NCI-H510A treated with DMSO at 0.1 percent for 48 hours (cell line): Measurements from ENCODE around the gene TRAK1.
A peak's percentile ranks its signal among the peaks of the same experiment; 100 is the strongest.

Source experiments
- DNase-seq: peaks from one replicate; lab custom pipeline; 2025; lab: John Stamatoyannopoulos, UW

TRAK1 gene

DNA sequence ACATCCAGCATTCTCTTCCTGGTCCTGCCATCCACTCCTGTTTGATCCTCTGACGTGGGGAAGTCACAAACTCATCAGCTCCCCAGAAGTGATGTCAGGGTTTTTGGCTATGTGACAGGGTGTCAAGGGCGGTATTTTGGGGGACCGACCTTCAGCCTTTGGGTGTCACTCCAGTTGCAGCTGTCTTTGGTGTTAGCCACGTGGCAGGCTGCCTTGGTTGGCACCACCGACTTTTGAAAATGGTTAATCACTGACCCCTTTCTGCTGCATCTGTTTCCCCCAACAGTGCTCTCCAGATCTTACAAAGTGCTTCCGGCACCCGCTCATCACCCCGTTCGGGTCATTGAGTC, 86.6 kb downstream of the TRAK1 start:
- no peak for DNase-seq

DNA sequence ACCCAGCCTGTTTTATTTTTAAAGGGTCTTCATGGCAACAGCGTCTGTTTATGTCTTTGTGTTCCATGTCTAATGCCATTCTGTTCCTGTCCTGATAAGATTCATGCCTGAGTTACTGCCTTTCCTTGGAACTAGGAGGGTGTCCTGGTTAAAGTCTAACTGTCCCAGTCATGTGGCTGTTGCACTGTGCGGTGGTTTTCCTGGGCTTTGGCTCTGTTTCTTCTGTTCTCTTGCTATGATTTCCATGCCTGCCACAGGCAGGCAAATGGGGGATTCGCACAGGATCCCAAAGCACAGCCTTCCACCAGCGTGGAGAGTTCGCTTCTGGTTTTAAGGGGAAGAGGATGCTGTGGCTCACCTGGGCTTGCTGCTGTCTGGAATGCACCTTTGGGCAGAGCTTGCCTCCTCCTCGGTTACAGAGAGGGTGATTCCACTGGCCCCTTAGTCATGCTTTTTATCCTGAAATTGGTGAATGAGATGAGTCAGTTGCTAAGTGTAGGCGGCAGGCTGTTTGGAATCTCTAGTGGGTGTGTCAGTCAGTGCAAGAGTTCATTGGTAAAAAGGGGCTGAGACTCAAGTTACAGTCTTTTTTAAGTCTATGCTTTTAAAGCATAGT, 88.1 kb downstream of the TRAK1 start:
- no peak for DNase-seq

DNA sequence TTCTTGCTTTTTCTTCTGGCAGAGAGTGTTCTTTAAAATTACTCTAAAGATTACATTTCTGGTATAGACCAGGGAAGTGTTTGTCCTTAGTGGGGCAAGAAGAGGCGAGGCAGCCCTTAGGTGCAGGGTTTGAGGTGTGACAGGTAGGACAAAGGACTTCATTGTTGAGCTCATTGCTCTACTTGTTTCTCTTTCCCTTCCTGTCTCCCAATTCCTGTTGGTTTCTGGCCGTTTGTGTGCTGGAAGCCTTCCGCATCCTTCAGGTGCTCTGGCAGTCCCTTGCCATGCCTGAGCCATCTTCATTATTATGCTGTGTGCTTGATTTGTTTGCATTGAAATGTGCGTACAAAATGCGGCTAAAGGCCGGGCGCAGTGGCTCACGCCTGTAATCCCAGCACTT, 89.7 kb downstream of the TRAK1 start:
- DNase-seq, result no peak

DNA sequence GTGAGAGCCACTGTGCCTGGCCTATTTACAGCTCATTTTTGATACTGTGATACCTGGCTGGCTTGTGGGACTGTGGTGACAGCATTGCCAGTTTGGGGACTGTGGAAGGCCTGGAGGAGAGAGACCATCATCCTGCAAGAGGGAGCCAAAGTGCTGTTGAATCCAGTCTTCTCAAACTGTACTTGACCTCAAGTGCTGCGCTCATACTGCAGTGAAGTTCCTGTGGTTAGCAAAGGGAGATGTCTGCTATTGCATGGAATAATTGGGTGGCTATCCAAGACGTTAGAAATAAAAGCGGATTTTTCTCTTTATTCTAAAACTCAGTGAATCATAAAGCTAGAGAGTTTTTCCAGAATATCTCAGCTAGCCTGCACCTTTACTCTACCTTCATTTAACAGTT, 91.4 kb downstream of the TRAK1 start:
- no peak for DNase-seq

DNA sequence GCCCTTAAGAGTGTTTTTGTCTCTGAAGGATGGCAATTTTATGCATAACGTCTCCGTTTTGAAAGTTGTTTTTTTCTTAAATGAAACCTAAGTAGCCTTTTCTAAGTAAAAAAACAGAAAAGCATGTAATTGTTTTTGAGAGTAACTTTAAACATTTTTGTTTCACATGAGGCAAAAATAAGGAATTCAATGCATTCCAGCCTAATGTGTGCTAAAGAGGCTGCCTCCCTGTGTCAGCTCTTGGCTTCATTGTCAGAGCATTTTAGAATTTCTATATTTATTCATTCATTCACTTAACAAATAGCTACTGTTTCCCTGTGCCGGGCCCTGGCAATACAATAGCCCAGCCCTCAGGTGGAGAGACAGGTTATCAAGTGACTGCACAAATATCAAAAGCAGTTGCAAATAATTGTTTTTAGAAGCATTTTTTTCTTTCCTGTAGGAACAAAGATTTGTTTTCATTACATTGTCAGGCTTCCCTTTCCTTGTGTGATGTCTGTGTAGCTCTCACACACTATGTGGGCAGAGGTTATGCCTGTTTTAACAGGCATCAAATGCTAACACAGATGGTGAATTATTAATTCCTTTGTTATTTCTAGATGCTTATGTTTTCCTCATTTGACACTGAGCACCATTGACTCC, 93.0 kb downstream of the TRAK1 start:
- no peak for DNase-seq

DNA sequence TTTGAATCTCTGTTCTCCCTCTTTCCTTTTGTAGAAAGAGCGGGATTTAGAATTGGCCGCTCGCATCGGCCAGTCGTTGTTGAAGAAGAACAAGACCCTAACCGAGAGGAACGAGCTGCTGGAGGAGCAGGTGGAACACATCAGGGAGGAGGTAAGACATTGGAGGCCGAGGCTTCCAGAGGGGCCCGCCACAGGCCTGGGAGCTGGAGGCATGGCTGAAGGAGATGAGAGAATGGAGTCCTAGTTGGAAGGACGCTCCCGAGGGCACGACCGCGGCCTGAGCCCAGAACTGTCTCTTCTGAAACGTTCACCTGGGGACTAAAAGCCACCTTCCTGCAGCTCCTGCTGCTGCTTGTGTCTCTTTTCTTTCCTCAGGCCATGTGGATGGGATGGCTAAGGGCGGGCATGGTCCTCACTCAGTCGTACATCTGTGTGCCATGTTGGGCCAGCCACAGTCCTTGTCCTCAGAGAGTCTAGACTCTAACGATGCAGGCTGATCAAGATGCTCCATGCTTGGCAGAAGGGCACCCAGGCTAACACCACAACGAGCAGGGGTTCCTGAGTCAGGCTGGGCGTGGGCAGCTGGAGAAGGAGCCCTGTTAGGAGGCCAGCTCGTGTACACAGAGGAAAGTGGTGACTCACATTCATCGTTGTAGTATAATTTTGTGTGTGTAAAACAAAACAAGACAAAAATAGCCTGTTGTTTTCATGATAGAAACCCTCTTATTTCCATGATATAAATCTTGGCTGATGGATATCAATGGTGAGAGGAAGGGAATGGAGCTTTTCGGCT, 93.7 kb downstream of the TRAK1 start:
- no peak for DNase-seq

DNA sequence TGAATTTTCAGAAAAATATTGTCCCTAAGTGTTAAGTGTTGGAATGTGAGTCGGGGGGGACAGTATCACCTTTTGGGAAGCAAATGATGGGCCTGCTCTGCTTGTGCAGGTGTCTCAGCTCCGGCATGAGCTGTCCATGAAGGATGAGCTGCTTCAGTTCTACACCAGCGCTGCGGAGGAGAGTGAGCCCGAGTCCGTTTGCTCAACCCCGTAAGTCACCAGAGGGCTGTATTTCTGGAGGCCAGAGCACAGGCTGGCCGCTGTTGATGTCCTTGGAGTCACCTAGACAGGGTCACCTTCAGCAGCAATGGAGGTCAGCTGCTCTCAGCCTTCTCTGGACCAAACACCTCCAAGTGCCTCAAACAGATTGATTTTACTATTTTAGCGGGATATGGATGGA, 96.8 kb downstream of the TRAK1 start:
- DNase-seq, result no peak

DNA sequence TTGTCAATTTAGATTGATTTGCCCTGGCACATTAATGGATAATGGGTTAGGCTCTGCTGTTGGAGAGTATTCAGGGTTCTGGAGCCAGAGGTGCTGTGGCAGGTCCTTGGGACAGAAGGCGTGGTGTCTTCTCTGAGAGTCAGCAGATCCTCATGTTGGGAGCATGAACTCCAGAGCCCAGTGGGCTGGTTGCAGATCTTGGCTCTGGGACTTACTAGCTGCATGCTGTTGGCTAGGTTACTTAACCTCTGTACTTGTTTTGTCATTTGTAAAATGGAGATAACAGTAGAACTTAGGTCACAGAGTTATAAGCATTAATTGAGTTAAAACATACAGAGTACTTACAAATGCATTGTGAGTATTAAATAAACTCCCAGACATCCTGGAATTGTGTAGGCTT, 97.2 kb downstream of the TRAK1 start:
- no peak for DNase-seq

DNA sequence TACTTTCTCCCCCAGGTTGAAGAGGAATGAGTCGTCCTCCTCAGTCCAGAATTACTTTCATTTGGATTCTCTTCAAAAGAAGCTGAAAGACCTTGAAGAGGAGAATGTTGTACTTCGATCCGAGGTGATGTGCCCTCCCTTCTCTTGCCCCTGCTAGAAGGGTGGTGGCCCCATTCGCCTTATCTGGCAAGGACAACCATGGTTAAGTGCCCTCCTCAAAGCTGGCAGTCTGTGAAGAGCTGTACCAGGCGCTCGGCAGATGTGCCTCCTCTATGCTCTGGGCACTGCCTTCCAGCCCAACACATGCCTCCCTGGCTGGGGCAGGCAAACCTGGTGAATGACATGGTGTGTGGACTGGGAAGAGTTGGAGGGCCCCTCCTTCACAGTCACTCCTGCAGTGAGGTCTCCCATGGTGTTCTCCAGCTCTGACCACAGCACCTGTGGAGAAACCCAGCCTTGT, 97.9 kb downstream of the TRAK1 start:
- no peak for DNase-seq

DNA sequence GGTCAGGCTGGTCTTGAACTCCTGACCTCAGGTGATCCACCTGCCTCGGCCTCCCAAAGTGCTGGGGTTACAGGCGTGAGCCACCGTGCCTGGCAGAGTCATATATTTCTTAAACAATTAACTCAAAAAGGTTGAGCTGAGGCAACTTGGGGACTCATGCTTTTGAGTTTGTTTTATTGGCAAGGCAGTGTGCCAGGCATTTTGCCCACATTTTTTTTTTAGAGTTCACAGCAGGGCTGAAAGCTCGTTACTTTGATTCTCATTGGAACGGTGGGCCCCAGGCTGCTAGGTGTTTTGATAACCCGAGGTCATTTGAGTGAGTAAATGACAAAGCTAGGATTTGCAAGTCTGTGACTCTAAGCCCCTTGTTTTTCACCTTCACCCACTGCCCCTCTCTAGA, 98.6 kb downstream of the TRAK1 start:
- no peak for DNase-seq

DNA sequence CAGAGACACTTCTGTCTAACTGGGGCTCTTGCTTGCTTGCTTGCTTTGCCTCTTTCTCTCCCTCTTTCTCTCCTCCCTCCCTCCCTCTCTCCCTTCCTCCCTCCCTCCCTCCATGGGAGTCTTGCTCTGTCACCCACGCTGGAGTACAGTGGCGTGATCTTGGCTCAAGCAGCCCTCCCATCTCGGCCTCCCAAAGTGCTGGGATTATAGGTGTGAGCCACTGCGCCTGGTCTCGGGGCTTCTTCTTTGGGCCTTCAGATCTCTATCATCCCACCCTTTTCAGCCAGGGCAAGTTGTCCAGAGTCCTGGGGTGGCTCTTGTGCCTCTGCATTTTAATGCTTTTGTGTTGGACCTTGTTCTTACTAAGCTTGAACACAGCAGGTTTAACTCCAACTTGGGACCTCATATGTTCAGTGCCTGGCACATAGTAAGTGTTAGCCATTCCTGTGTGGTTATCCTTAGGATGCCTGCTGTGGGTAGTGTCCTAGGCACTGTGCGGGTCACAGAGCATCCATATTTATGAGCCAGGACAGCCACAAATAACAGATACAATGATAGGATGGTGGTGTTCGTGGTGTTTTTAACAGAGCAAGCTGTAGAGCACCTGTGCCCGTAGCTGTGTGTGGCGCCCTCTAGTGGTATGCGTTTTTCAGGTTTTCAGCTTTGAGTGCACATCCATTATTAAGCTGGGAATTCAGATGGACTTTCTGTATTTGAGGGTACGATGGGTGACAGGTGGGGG, 99.7 kb downstream of the TRAK1 start:
- peak; percentile 19 for DNase-seq

DNA sequence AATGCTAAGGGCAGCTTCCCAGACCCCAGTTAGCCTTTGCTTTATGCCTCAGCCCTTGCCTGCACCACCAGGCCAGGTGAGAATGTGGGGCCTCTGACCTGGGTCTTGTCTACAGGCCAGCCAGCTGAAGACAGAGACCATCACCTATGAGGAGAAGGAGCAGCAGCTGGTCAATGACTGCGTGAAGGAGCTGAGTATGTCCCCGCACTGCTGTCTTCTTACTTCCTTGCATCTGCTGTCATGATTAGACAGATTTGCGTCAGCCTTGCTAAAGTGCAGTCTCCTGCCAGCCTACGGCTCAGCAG, 100.2 kb downstream of the TRAK1 start:
- DNase-seq, result no peak

DNA sequence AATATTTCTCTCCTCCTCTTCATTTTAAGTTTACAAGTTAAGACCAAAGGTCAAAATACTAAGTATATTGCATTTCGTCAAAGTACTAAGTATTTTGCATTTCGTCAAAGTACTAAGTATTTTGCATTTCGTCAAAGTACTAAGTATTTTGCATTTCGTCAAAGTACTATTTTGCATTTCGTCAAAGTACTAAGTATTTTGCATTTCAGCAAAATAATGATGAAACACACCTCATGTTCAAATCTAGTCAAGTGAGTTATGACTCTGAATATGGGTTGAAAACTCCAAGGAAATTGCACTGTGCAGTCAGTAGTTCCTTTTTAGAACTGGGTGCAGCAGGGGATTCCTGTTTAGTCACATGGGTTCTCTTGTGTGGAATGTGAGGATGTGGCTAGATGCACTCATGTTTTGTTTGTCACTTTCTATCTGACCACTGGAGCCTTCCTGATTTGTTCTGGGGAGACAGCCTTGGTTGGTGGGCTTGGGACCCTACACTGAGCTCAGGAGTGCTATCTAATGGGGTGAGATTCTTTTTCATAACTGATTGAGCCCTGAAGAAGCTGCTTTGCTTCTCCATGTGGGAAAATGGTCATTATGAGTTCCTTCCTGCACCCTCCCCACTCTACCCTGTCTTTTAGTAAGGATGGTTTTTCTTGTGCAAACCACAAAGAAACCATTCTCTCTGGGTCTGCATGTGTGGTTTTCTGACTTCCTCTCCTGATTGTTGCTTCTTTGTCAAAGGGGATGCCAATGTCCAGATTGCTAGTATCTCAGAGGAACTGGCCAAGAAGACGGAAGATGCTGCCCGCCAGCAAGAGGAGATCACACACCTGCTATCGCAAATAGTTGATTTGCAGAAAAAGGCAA, 101.4 kb downstream of the TRAK1 start:
- DNase-seq, result no peak

DNA sequence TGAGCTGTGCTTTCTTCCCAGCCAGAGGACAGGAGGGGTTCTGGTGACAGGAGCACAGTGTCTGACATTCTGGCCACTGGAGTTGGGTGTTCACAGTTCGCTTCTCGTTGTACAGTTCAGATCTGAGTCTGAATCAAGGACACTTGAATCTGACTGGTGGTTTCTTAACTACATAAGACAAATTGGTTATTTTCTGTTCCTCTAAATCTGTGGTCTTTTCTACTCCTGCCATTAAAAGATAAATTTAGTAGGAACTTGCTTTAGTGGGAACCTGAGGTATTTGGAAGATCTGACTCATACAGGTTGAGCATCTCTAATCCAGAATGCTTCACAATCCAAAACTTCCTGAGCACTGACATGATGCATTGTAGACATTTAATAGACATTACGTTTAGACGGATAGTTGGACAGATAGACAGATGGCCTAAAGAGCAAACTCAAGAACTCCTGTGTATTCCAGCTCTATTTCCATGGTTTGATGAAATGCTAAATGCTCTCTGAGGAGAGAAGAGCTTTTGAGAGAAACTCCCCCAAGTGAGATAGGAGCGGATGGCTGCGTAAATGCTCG, 103.9 kb downstream of the TRAK1 start:
- DNase-seq, result no peak

DNA sequence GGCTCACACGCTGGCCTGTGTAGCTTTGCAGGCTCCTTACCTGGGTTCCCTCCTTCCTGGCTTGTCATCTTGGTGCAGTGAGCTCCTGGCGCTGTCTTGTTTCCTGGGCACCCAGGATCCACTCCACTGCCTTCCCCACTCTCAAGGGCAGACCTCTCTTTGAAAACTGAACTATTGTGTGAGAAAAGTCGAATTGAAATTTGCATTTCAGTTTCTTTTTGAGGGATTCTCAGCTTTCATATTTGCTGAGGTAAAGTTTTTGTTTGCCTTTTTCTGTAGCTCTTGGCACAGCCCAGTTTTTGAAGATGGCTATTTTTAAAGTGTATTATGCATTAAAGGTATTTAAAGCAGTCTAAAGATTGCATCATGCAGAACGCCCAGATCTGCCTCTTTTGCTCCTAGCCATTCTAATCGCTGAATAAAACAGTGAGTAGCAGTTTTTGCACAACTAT, 104.7 kb downstream of the TRAK1 start:
- no peak for DNase-seq

DNA sequence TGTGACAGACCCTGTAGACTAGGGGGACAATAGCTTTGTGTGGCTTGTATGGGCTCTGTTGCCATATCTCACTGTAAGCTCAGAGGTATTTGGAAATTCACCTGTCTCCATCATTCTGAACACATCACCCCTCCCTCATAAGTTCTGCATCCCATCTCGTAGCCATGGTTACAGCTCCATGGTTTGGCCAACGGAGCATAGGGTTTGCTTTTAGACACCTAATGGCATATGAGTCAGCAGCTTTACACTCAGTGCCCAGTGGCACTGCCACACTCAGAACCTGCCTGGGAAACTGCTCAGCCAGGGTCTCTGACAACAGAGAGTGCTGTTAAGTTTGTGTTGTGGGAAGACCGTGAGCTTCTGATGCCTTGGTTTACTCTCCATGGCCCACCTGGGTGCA, 107.6 kb downstream of the TRAK1 start:
- DNase-seq, result no peak

DNA sequence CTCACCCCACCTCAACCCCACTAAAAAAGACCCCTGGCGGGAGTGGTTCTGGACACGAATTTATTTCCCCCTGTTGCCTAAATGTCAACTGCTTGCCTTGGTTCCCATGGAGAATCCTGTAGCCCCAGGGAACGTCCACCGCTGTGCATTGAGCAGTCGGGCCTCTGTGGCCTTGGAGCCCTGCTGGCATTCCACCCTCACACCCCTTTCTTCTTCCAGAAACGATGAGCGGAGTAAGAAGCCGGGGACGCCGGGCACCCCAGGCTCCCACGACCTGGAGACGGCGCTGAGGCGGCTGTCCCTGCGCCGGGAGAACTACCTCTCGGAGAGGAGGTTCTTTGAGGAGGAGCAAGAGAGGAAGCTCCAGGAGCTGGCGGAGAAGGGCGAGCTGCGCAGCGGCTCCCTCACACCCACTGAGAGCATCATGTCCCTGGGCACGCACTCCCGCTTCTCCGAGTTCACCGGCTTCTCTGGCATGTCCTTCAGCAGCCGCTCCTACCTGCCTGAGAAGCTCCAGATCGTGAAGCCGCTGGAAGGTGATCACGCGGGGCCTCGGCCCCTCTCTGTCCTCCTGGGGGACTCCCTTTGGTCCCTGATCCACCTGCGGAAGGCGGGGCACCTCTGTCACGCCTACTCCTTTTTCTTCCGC, 111.2 kb downstream of the TRAK1 start:
- no peak for DNase-seq

DNA sequence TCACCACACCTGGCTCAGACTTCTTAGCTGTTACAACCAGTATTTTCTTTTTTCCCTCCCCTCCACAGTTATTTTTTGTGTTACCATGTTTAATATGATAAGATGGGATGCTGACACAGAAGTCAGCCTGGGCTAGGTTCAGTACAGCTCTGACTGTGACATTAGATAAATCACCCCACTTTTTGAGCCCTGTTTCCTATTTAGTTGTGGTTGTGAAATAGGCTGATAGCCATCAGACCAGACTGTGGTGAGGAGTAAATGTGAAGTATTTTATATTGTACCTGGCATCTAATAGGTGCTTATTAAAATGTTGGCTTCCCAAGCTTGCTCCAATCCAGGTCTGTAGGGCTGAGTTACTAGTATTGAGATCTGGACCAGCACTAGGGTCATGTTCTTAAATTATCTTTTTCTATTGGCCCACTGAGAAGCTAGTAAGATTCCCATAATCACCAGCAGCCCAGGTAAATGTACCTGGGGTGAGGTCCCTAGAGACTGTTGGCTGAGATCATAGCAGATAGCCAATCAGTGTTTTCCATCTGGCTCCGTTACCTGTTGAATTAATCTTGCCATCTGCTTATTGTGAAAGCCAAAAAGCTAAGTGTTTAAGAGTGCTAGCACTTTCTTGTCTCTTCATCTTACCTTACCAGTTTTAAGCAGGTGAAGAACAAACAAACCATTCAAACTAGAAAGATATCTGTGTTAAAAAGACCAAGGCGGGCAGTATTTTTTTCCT, 113.9 kb downstream of the TRAK1 start:
- no peak for DNase-seq

DNA sequence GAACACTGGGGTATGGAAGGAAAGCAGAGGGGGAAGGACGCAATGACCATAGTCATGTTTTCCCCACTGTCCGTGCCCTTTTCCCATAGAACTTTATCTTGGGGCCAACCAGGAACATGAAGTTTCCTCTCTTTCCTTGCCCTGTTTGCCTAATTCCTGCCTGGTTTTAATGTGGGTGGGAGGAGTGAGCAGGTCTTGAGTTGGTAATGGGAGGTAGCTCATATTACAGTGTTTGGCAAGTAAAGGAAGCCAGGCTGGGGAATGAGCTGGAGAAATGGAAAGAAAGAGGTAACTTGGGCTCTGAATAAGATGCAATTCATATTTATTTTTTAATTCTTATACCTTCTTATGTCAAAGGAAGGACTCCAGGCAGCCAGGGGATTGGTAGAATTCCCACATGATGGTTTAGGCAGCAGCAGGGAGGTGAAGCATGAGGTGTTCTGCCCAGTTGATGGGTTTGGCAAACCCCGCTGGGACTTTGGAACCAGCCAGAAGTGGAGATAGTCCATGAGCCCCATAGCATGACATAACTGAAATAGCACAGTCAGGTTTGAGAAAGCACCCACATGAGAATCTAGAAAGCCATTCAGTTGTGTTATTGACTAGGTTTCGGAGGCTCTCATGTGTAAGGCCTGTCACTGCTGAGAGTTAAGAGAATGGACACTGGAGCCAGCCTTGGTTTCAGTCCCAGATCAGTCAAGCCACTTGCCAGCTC, 114.8 kb downstream of the TRAK1 start:
- no peak for DNase-seq

DNA sequence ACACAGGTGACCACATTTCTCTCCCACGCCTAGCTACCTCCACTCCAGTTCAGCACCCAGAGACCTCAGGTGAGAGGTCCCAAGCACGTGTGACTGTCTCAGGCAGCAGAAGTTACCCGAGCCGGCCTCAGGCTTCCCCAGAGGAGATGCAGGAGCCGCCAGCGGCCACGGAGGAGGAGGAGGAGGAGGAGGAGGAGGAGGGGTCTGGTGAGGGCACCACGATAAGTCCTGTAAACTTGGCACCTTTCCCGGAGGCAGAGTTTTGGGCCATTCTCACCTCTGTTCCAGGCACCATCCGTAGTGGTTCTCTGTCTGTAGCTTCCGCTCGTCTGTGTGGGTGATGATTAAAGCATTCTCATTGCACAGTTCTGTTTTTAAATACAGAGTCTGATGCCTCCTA, 118.8 kb downstream of the TRAK1 start:
- no peak for DNase-seq
